ENCODE results near the gene GALNTL6.

Gene GALNTL6

DNA sequence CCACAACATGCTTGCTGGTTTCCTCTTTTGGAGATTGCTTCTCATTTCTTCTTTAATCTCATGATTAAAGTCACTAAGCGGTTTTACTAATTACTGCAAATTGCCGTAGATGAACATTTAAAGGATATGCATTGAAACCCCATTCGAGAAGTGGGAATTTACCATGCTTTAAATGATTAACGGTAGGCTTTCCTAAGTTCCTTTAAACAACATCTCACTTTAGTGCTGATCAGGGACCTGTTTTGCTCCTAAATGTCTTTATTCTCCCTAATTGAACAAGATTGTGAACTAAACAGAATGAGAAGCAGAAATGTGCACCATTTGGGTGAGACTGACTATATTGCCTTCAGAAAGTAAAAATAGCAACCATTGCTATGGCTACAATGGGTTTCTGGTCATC, 430.3 kb downstream of the GALNTL6 start:
- DNase-seq = no peak

GRCh38 chr4:172245516-172245915, 432.3 kb downstream of the GALNTL6 start:
- DNase-seq = no peak

GRCh38 chr4:172253409-172253808, 440.2 kb downstream of the GALNTL6 start:
- no peak for DNase-seq

GRCh38 chr4:172256820-172257219, 443.6 kb downstream of the GALNTL6 start:
- no peak for DNase-seq

GRCh38 chr4:172270397-172270796, 457.2 kb downstream of the GALNTL6 start:
- DNase-seq = no peak

DNA sequence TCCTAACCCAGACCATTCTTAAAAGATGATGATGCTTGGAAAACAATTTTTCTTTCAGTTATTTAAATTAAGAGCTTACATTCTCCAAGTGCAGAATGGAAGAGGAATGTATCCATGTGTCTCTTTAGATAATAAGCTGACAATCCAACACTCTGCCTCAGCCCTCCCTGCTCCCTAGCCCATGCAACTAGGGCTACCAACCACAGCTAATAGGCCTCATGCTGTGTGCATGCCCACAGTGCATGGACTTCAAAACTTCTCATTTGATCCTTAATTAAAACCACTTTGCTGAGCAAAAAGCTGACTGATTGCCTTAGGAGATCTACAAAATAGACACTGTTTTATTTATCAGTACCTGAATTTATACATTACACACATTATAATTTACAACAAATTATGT, 473.9 kb downstream of the GALNTL6 start:
- DNase-seq = no peak

DNA sequence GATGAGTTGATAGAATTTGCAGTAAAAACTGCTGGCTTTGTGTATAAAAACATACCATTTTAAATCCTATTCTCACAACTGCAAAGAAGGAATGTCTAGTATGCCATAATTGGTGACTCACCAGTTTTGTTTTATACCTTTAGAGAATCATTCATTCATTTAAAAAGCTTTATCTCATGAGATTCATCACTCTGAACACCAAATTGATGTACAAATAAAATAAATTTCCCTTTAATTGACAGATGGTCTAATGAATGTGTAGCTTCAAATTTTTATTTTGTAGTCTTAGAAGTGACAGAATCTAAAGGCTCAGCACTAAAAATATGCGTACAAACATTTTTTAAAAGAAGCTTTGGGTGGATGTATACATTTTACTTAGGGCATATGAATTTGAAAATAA, 492.5 kb downstream of the GALNTL6 start:
- no peak for DNase-seq

GRCh38 chr4:172308078-172308477, 494.9 kb downstream of the GALNTL6 start:
- no peak for DNase-seq

DNA sequence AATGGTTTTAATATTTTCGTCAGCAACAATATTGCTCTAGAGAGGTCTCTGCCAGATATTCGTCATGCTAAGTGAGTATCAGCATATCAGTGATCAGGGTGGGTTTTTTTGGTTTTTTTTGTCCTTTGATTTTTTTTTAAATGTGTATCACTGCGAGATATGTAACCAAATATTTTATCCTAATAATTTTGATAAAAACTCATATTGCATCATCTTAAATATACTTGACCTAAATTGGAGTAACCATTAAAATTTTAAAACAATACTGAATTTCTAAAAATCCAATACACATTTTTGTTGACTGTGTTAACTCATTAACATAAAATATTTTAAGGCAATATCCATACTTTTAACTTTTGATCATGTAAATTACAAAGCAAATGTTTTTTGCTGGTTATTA, 498.5 kb downstream of the GALNTL6 start:
- DNase-seq = no peak

DNA sequence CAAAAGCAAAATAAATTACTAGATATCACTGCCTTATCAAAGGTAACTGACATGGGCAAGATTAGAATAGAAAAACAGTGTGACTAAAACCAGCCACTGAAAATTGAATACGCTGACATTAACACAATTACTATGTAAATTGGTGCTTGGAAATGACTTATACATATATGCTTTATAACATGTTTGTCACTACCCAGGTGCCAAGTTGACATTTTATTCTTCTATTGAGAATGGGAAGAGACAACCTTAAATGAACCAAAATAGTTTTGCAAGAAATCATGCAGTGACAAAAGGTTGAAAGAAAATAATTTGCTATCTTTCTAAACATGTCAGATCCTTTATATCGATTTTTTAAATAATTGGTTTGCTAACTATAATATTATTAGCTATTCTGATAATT, 510.1 kb downstream of the GALNTL6 start:
- DNase-seq = no peak

GRCh38 chr4:172344308-172344938, 531.2 kb downstream of the GALNTL6 start:
- no peak for DNase-seq

GRCh38 chr4:172348426-172348825, 535.2 kb downstream of the GALNTL6 start:
- no peak for DNase-seq

DNA sequence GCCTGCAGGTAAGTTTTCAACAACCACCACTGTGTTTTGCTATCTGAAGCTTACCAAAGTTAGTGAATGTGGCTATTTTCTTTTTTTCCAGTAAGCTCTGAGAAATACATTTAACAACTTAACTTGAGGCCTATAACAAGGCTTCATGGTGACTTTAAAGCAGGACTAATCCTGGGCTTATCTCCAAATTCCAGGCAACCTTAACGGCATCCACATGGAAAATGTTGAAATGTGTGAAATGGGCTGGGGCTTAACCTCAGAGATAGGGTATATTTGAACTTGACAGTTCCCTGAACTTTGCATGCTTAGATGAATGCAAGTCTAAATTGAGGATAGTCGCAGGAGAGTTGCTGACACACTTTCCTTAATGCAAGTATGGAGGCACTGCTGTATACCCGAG, 539.2 kb downstream of the GALNTL6 start:
- DNase-seq = no peak

DNA sequence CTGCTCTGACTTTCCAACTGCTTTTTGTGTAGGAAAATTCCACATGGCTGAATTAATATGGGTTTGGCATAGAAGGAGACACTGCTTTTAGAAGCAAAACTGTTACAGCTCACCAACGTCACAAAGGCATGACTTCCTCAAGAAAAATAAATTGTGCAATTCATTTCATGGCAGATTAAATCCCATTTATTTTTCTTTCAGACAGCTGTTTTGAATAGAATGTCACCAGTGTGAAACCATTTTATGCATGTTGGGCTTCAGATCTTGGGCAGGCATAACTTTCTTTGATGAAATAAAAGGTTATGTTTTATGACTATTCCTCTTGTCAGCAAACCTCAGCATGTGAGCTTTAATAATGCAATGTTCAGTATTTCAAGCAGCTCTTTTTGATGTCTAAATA, 542.8 kb downstream of the GALNTL6 start:
- no peak for DNase-seq

GRCh38 chr4:172357006-172357540, 543.9 kb downstream of the GALNTL6 start:
- DNase-seq = no peak

DNA sequence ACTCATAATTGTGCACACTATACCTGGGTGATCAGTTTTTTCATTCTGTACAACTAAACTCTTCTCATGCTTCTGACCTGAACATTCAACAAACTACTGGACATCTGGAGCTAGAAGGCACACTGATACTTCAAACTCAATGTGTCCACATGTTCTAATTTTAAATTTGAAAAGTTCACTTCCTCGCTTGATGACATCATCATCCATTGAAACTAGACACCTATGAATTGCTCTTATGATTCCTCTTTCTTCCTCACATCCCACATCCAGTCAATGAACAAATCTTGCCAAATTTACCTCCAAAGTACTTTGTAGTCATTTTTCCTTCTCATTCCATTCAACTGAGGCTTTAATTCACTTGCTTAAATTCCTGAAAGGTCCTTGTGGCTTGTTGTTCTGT, 549.4 kb downstream of the GALNTL6 start:
- DNase-seq = no peak

- DNase-seq = no peak
These were observed 556.3 kb downstream of the GALNTL6 start for GRCh38 chr4:172369471-172369959.

DNA sequence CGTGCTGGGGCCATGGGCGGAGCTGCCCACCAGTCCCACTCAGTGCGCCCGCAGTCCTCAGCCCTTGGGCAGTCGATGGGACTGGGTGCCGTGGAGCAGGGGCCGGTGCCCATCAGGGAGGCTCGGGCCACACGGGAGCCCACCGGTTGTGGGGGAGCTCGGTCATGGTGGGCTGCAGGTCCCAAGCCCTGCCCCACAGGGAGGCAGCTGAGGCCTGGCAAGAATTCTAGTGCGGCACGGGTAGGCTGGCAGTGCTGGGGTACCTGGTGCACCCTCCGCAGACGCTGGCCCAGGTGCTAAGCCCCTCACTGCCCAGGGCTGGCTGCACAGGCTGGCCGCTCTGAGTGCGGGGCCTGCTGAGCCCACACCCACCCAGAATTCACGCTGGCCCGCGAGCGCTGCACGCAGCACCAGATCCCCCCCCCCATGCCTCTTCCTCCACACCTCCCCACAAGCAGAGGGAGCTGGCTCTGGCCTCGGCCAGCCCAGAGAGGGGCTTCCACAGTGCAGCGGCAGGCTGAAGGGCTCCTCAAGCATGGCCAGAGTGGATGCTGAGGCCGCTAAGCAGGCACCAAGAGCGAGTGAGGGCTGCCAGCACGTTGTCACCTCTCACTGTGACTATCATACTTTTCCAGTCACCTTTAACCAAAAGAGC, 564.4 kb downstream of the GALNTL6 start:
- DNase-seq = no peak

- no peak for DNase-seq
These were observed 566.6 kb downstream of the GALNTL6 start for GRCh38 chr4:172379834-172380233.

DNA sequence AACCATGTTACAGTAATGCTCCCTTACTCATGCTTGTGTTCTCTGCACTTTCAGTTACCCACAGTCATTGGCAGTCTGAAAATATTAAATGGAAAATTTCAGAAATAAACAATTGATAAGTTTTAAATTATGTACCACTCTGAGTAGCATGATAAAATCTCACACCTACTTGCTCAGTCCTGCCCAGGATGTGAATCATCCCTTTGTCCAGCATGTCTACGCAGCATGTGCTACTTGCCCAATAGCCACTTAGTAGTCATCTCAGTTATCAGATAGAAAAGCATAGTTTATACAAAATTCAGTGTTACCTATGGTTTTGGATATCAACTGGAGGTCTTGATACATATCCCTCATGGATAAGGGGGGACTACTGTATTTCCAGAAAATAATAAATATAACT, 577.1 kb downstream of the GALNTL6 start:
- no peak for DNase-seq

DNA sequence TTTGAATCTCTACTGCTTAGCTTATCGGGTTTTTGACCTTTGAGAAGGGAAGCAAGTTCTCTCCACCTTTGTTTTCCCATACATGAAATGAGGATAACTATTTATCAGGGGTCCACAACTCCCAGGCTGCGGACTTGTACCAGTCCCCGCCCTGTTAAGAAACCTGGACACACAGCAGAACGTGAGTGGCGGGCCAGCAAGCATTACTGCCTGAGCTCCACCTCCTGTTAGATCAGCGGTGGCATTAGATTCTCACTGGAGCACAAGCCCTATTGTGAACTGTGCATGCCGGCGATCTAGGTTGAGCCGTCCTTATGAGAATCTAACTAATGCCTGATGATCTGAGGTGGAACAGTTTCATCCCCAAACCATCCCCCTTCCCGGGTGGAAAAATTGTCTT, 579.5 kb downstream of the GALNTL6 start:
- DNase-seq = no peak

- DNase-seq = no peak
These were observed 580.0 kb downstream of the GALNTL6 start for GRCh38 chr4:172393220-172393619.

DNA sequence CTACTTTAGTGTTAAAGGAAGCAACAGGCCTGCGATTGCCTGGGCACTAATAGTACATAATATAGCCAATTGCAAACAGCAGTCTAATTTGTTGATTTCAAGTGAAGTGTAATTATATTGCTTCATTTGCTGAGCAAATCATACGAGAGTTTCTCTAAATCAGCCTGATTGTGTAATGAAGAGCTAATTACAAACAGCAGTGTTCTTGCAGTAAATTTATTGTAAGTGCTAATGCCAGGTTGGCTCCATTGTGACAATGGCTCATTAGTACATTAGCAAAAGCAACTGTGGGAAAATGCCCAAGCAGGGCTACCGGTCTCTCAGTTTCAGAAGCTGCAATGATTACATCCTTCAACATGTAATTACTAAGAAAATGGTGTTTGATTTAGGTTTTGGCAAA, 591.5 kb downstream of the GALNTL6 start:
- no peak for DNase-seq

DNA sequence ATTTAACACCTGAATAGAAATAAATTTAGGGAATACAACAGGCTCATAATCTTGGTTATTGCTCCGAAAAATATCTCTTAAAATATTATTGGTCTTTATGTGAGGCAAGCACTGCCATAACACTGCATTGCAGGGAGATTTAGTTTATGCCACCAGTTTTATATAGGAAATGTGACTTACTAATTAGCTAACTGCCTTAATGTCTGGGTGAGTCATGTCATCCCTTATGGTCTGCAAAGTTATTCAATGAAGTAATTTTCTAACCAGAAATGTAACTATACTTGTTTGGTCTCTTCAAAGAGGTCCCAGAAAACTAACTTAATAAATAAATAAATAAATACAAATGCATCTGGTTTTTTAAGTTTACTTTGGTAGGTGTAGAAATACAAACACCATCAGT, 597.2 kb downstream of the GALNTL6 start:
- no peak for DNase-seq

DNA sequence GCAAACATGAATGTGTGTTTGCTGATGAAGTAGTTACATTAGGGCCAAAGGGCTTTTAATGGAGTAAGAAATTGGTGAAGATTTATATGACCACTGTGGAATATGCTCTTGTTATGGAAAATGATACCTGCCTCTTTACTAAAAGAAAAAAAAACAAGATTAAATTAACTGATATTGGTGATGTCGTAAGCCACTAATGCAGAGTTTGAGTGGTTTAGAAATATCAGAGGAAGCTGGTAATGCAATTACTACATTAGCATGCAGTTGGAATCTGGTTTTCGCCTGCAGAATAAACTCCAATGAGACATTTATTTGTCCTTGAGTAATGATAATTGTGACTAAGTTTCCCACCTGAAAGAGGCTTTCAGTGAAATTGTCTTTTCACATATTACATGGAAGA, 597.9 kb downstream of the GALNTL6 start:
- DNase-seq = no peak
